Measurements from ENCODE around the gene RAB36. TPM values are rescaled to one million over a fixed set of nuclear protein-coding genes. Genes with fewer than 3 reads are reported as not detected.

Gene RAB36
- total RNA-seq, 2 donors from 2014 or later = 2.6 to 3.3 TPM

- Mint-ChIP-seq H3K4me1 (peaks cover 7% of the 10 kb centered on the region), H3K27ac (no peak overlapping the region), H3K9me3 (no peaks in the 10 kb centered on the region), H3K4me3 (no peak overlapping the region), H3K27me3 (ENCODE audit: insufficient read depth) (no peaks in the 10 kb centered on the region), H3K36me3 (ENCODE audit: low read depth) (peaks cover 3% of the 10 kb centered on the region)
- DNase-seq = no peak
- 98 to 100% methylated on average over 4 to 6 of the region's 6 CpGs for WGBS, 2 experiments (ENCODE audit: insufficient coverage in 1 of 2, insufficient read length in 1 of 2)
- H3K27me3 ChIP-seq (ENCODE audit: control insufficient read depth, insufficient read depth, low read length, poor library complexity, severe bottlenecking) = no peaks in the 10 kb centered on the region
- H3K27ac ChIP-seq (ENCODE audit: low read depth, low read length) = no peak overlapping the region
- H3K9me3 ChIP-seq (ENCODE audit: control insufficient read depth, low read length) = no peaks in the 10 kb centered on the region
- TF ChIP-seq, protein P1, sequence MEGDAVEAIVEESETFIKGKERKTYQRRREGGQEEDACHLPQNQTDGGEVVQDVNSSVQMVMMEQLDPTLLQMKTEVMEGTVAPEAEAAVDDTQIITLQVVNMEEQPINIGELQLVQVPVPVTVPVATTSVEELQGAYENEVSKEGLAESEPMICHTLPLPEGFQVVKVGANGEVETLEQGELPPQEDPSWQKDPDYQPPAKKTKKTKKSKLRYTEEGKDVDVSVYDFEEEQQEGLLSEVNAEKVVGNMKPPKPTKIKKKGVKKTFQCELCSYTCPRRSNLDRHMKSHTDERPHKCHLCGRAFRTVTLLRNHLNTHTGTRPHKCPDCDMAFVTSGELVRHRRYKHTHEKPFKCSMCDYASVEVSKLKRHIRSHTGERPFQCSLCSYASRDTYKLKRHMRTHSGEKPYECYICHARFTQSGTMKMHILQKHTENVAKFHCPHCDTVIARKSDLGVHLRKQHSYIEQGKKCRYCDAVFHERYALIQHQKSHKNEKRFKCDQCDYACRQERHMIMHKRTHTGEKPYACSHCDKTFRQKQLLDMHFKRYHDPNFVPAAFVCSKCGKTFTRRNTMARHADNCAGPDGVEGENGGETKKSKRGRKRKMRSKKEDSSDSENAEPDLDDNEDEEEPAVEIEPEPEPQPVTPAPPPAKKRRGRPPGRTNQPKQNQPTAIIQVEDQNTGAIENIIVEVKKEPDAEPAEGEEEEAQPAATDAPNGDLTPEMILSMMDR (conservative IDR thresholded peaks at IDR 0.05) = no peak
- no peak overlapping the region for H3K4me3 ChIP-seq (ENCODE audit: low read length)
- H3K4me1 ChIP-seq (ENCODE audit: control insufficient read depth, insufficient read depth, low read length) = no peaks in the 10 kb centered on the region
- no peaks in the 10 kb centered on the region for H3K36me3 ChIP-seq (ENCODE audit: control insufficient read depth, insufficient read depth, low read length)
- H3K9ac ChIP-seq (ENCODE audit: extremely low read depth, low read length, poor library complexity, severe bottlenecking) = no peak overlapping the region
These were observed 45.8 kb upstream of the RAB36 start for GRCh38 chr22:23099531-23099804.

DNA sequence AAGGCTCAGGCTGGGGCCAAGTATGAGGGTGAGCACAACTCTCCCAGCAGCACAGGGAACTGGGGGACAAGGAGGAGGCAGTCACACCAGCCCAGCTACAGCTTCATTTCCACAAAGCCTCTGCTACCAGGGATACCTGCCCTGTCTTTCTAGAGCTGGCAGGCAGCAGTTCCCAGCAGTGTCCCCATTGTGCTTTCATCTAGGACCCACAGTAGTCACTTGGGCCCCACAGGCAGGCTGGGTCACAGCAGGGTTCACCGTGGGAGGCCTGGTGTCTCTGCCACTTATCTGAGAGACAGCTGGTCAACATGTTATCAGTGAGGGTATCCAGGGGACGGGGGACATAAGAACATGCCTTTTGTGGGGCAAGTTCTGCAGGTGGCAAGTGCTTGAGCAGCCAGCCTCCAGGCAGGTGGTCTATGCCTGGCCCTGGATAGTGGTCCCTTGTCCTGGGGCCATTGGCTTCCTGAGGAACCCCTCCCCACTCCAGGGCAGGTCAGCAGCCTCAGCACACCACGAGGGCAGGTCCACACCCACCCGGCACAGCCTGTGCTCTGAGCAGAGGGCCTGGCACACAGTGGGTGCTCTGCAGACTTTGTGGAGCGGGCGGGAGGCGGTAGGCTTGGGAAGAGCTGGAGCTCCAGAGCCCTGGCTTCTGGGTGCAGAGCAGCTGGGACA is 45.0 kb upstream of the RAB36 start:
- DNase-seq = no peak
- H3K36me3 ChIP-seq (ENCODE audit: control insufficient read depth, insufficient read depth, low read length) = no peaks in the 10 kb centered on the region
- H3K4me3 Mint-ChIP-seq = no peak overlapping the region
- TF ChIP-seq, protein P1 (conservative IDR thresholded peaks at IDR 0.05) = no peak
- H3K9me3 Mint-ChIP-seq = no peaks in the 10 kb centered on the region
- WGBS, 2 experiments (ENCODE audit: insufficient coverage in 1 of 2, insufficient read length in 1 of 2) = 94 to 97% methylated on average over 6 to 7 of the region's 7 CpGs
- H3K36me3 Mint-ChIP-seq (ENCODE audit: low read depth) = peaks cover 3% of the 10 kb centered on the region
- H3K27me3 ChIP-seq (ENCODE audit: control insufficient read depth, insufficient read depth, low read length, poor library complexity, severe bottlenecking) = no peaks in the 10 kb centered on the region
- H3K9ac ChIP-seq (ENCODE audit: extremely low read depth, low read length, poor library complexity, severe bottlenecking) = no peak overlapping the region
- no peaks in the 10 kb centered on the region for H3K9me3 ChIP-seq (ENCODE audit: control insufficient read depth, low read length)
- H3K4me1 Mint-ChIP-seq = peaks cover 7% of the 10 kb centered on the region
- H3K27ac ChIP-seq (ENCODE audit: low read depth, low read length) = no peak overlapping the region
- no peak overlapping the region for H3K4me3 ChIP-seq (ENCODE audit: low read length)
- H3K27me3 Mint-ChIP-seq (ENCODE audit: insufficient read depth) = no peaks in the 10 kb centered on the region
- no peaks in the 10 kb centered on the region for H3K4me1 ChIP-seq (ENCODE audit: control insufficient read depth, insufficient read depth, low read length)
- no peak overlapping the region for H3K27ac Mint-ChIP-seq

- H3K27ac Mint-ChIP-seq = no peak overlapping the region
- H3K9ac ChIP-seq (ENCODE audit: extremely low read depth, low read length, poor library complexity, severe bottlenecking) = no peak overlapping the region
- H3K27ac ChIP-seq (ENCODE audit: low read depth, low read length) = no peak overlapping the region
- H3K27me3 ChIP-seq (ENCODE audit: control insufficient read depth, insufficient read depth, low read length, poor library complexity, severe bottlenecking) = no peaks in the 10 kb centered on the region
- peaks cover 7% of the 10 kb centered on the region for H3K4me1 Mint-ChIP-seq
- no peak overlapping the region for H3K4me3 ChIP-seq (ENCODE audit: low read length)
- H3K27me3 Mint-ChIP-seq (ENCODE audit: insufficient read depth) = no peaks in the 10 kb centered on the region
- WGBS, 2 experiments (ENCODE audit: insufficient coverage in 1 of 2, insufficient read length in 1 of 2) = 80 to 100% methylated on average over 2 to 3 of the region's 3 CpGs
- peaks cover 2% of the 10 kb centered on the region for H3K9me3 ChIP-seq (ENCODE audit: control insufficient read depth, low read length)
- H3K4me3 Mint-ChIP-seq = no peak overlapping the region
- H3K9me3 Mint-ChIP-seq = no peaks in the 10 kb centered on the region
- no peak for DNase-seq
- TF ChIP-seq, protein P1 (conservative IDR thresholded peaks at IDR 0.05) = no peak
- peaks cover 2% of the 10 kb centered on the region for H3K36me3 ChIP-seq (ENCODE audit: control insufficient read depth, insufficient read depth, low read length)
- H3K36me3 Mint-ChIP-seq (ENCODE audit: low read depth) = peaks cover 8% of the 10 kb centered on the region
- H3K4me1 ChIP-seq (ENCODE audit: control insufficient read depth, insufficient read depth, low read length) = no peaks in the 10 kb centered on the region
These were observed 43.8 kb upstream of the RAB36 start for GRCh38 chr22:23101524-23101923.
